SH-SY5Y (cell line): Measurements from ENCODE around the gene TWIST1.

Source experiments
- GATA2 ChIP-seq: IDR thresholded peaks from 2 replicates; pipeline ENCODE4 v1.6.1; 2011; ENCODE audit warnings: mild to moderate bottlenecking, low read depth, low read length
- GATA3 ChIP-seq: IDR thresholded peaks from 2 replicates; pipeline ENCODE4 v1.6.1; 2011; ENCODE audit warnings: low read depth, mild to moderate bottlenecking, low read length, moderate library complexity

The TWIST1 gene

DNA sequence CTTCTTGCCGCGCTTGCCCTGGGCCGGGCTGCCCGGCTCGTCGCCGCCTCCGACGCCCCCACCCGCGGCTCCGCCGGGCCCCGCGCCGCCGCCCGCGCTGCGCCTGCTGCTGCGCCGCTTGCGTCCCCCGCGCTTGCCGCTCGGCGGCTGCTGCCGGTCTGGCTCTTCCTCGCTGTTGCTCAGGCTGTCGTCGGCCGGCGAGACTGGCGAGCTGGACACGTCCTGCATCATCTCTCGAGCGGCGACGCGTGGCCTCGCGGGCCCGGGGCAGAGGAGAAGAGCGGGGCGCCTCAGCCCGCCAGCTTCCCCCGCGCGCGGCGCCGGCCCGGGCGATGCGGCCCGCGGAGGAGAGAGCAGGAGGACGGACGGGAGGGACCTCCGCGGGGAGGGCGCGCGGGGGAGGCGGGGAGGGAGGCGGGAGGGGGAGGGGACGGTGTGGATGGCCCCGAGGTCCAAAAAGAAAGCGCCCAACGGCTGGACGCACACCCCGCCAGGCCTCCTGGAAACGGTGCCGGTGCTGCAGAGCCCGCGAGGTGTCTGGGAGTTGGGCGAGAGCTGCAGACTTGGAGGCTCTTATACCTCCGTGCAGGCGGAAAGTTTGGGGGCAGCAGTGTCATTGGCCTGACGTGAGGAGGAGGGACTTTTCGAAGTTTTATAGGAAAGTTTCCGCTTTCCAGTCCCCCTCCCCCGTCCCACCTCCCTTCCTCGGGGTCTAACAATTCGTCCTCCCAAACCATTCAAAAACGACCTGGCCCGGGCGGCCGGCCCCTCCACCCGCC, at the start of gene TWIST1:
Gene TWIST1 (minus strand): TSS at position 546 of the 779 bp plus-strand sequence. CDS start 315 bp downstream, at position 231.
- TF ChIP-seq GATA2 (no peak), GATA3 (no peak)

DNA sequence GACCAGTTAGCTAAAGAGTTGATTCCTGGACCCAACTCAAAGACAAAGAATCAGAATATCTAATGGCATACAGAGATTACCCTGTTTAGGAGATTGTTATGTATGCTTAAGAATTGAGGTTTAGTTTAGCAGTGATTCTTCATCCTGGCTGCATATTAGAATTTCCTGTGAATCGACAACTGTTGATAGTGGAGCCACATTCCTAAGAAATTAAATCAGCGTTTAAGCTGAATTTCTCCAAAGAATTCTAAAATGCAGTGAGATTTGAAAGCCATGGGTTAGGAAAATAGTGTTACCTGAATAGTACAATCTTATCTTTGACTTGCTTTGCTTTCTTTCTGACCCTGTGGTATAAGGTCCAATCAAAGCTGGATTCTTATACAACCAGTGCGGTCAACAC, 44.2 kb upstream of the TWIST1 start:
- no peak for TF ChIP-seq GATA3
- TF ChIP-seq GATA2 = no peak

DNA sequence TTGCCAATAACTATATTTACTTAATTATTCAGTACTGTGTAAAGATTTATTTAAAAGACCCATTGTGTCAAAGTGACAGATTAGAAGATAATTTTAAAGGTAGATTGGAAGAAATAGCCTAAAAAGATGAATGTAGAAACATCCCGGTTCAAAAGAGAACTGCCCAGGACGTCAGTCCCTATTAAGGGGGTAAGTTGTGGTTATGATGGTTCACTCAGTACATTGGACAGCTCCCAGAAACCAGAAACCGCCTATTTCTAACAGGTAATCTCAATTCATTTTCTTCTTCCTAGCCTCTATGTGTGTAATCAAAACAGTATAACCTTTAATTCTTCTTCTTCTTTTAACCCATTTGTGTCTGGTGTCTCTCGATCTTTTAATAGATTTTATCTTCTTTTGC, 29.3 kb upstream of the TWIST1 start:
- TF ChIP-seq GATA3 (no peak), GATA2 (no peak)

DNA sequence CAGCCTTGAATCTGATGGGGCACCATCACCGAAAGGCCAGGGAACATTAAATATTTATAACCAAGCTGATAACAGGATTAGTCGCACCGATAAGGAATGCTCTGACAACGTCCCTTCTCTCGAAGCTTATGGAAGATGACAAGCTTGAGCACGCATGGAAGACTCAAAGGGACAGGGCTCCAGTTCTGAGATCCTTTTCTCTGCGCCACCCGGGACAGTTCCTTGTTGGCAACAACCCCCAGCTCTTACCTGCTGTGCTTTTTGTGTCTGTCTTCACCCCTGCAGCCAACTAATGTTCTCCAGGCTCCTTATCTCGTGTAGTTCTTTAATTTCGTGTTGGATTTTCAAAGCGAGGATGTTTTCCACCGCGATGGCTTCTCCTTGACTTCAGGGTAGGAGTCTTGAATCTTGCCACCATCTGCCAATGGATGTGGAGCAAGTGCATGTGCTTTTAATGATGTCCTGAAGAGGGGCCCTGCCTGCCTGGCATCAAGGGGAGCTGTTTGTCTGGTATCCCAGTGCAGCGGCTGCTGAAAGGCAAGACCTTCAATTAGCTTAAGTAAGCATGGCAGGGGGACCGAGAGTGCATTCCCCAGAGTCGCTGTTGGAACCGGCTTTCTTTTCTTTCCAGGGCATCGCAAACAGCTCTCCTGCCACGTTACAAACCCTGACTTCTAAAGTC, 28.1 kb upstream of the TWIST1 start:
- TF ChIP-seq GATA3 (no peak), GATA2 (no peak)

DNA sequence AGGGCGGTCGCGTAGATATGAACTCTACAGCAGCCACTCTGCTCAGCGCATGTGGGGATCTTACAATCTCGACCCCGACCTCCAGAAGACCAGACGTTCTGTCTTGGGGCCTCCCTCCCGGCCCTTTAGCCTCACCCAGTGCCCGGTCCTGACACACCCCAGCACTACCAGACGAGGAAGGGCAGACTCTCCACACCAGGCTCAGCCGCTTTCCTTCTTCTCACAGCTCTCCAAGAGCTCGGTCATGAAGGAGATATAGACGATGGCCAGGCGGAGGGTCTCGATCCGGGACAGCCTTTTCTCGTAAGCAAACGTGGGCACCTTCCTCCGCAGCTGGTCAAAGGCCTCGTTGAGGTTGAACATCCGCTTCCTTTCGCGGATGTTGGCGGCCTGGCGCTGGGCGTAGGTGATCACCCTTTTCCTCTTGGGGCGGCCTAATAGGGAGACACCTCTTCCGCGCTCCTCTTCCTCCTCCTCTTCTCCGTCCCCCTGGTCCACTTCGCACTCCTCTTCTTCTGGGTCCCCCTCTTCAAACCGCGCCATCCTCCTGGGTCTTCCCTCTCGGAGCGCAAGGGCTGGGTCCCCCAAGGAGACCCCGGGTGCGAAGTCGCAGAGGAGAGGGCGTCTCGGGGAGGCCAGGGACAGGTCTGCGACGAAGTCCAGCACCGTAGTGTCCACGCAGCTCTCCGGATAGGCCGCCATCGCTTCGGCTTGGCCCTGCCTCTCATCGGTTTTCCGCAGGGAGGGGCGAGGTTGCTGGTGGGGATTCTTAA, 27.4 kb upstream of the TWIST1 start, which contains the start of gene FERD3L:
Gene FERD3L (minus strand): TSS at position 761 of the 773 bp plus-strand sequence. CDS start 59 bp downstream, at position 702.
- TF ChIP-seq GATA3 (no peak), GATA2 (no peak)

DNA sequence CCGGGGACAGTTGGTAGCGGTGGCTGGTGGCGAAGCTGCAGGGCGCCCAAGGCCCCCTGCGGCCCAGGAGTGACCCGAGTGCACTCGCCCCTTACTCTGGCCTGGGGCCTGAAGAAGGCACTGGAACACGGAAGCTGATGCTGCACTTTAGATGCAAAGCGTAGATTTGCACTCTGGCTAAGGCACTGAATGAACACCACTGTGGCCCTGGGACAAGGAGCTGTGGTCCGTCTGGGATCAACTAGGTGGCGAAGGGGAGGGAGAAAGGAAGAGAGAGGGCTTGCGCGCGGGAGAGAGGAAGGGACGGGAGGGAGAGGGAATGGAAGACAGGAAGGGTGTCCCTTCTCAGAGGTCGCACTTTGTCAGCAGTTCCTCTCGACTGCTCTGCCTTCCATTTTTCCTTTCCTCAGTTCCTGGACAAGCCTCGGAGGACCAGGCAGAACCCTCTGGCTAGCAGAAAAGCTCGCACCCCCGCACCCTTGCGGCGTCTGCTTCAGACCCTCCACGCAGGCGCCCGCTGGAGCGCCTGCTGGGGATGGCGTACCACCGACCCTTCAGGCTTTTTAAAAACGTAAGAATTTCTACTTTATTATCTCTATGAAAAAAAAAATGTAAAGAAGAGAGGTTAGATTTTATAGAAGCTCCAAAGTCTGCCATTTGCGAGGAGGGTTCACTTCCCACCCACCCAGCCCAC, 26.6 kb upstream of the TWIST1 start:
- TF ChIP-seq GATA2 (no peak), GATA3 (no peak)

DNA sequence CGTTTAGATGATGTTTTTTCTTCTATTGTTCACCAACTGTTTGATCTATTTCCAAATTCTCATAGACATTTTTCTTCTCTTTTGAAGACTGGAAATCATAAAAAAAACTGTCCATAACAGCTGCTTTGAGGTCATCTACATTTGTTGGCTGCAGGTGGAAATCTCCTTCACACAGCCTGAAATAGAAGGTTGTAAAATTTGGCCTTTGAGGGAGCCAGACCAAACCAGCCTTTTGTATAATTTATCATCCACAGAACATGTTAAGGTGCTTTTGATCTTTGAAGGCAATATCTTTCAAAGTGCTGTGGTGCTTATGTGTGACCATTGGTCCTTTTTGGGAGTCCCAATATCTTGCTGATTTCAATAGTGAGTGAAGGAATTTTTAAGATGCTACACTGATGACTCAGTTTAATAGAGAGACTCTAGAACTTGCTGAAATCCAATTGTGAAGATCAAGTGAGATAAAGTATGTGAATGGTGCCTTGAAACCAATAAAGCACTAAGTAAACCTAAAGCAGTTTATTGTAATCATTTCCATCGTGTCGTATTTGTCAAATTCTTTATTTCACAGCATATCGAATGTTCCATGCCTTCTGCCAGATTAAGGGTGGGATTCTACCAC, 22.4 kb upstream of the TWIST1 start:
- TF ChIP-seq GATA2 (no peak), GATA3 (no peak)

DNA sequence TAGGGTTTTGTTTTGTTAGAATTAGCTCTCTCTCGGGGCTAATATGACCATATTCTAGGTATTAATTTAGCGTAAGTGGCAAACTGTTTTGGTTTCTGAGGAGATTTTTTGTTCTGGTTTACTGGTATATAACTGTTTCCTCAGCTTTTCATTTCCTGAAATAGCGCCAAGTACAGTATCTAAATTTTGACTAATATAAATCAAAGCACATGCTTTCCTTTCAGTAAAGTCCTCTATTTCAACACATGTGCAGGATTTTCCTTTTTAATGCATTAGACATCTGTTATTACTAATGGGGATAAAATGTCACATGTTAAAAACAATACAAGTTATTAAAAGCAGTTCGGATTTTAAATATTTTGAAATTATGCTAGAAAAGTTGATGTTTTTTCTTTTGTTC, 16.4 kb upstream of the TWIST1 start:
- TF ChIP-seq GATA3 (no peak), GATA2 (no peak)

DNA sequence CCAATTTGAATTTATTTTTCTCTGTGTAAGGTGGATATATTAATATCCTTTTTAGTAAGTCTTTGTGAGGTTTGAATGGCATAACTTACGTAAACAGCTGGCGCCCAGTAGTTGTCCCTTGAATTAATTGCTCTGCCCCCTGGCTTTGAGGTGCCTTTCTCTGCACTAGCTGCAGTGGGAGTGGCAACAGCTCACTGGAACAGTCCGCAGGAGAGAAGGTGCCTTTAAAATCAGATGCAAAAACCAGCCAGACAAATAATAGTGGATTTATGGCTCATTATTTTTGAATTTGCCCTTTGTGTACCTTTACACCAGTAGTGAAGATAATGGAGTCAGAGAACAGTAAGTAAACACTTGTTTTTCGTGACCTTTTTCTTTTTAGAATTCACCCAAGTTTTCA, 16.0 kb upstream of the TWIST1 start:
- TF ChIP-seq GATA3 (no peak), GATA2 (no peak)

DNA sequence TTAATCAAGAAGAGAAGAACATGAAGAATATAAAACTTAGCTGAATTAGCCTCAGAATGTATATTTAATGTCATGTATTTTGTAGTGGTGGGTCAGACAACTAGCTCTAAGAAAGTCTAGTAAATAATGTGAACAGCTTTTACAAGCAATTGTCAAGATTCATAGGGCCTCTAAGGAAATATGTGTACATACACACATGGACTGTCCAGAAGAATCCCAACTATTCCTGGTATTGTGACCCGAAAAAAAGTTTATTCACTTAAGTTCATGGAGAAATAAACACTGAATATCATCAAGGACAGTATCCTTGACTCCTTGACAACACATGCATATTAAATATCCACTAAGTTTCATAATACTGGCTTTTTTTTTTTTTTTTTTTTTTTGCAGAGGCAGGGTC, 11.4 kb upstream of the TWIST1 start:
- no peak for TF ChIP-seq GATA2
- TF ChIP-seq GATA3 = no peak

DNA sequence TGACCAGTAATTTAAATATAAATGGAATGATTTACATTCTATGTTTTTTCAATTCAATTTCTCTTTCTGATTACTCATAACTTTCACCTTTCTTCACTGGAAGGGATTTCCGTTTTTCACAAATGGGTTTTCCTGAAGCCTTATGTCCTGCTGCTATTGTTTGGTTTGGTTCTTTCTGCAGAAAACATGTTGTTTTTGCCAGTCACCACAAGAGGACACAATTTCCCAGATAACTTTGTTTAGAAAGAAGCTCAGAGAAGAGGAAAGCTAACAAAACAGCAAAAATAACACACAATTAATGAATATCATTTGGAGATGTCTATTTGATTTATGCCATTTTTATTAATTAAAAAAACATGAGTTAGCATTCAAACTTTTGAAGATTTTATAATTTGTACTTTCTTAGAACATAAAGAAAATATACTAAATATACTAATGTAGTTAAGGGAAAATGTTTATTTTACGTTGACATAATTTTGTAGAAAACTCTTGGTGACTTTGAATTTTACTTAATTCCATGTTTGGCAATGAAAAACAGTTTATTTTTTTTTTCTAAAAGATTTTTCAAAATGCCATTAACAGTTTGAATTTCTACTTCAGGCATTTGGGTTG, 4.6 kb upstream of the TWIST1 start:
- no peak for TF ChIP-seq GATA2
- TF ChIP-seq GATA3 = no peak

DNA sequence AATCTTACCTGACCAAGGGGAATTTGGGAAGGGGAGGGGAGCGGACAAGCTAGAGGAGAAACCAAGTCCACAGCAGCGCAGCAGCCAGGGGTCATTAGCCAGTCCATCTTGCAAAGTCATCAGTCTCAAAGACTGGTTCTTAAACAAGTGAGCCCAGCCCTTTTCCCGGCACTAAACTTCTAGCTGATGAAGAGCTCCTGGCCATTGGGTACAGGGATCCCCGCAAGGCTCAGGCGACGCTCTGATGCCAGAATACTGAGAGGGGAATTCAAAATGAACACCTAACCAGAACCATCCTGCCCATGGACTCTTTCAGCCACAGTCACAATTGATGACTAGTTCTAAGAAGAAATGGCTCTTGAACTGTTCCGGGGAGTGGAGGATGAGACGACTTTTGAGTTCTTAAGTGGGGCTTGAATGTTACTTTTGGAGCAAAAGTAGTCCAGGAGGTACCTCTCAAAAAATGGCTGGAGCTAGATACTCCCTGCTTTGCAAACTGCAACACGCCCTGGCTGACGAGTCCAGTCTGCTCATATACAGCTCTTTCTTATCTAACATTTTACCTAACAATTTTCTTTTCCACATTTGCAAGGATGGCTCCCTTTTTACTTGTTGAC, 2.5 kb upstream of the TWIST1 start:
- TF ChIP-seq GATA3 (no peak), GATA2 (no peak)
